PFSK-1 (cell line): ENCODE results near the gene MDM1.

ENCODE experiments used
- POLR2AphosphoS5 ChIP-seq: IDR thresholded peaks from 2 replicates; pipeline ENCODE4 v1.6.1; 2012; ENCODE audit warnings: low read depth, mild to moderate bottlenecking, control low read depth, low read length, moderate library complexity
- REST ChIP-seq, 2 experiments: IDR thresholded peaks; 2 replicates each; pipeline versions ENCODE4 v1.6.1 to v1.8.0; 2011 to 2012; ENCODE audit warnings: low read depth in 2 of 2, low read length in 2 of 2, control low read depth in 1 of 2, inconsistent platforms in 1 of 2, mild to moderate bottlenecking in 1 of 2, moderate library complexity in 1 of 2; ENCODE audit not compliant: insufficient read depth in 1 of 2
- SIN3A ChIP-seq: IDR thresholded peaks from 2 replicates; pipeline ENCODE4 v1.6.1; 2012; ENCODE audit warnings: mild to moderate bottlenecking, low read length, moderate library complexity, borderline replicate concordance; ENCODE audit not compliant: insufficient read depth
- TAF1 ChIP-seq: IDR thresholded peaks from 2 replicates; pipeline ENCODE4 v1.6.1; 2012; ENCODE audit warnings: low read length, control low read depth, borderline replicate concordance; ENCODE audit not compliant: insufficient read depth

GRCh38 chr12:68359674-68360073 lies 27.5 kb upstream of the MDM1 start:
- TF ChIP-seq TAF1 = no peak
- no peak for TF ChIP-seq POLR2AphosphoS5
- no peak for TF ChIP-seq REST (IDR thresholded peaks at IDR 0.05; ENCODE audit: insufficient read depth in 1 of 2, low read depth in 2 of 2, low read length in 2 of 2)
- no peak for TF ChIP-seq SIN3A
